ENCODE results near the gene OSGIN1.

The OSGIN1 gene

GRCh38 chr16:83958846-83959565 is 6.0 kb downstream of the OSGIN1 start:
- DNase-seq (ENCODE audit: low read depth): peak; percentile 13
- TF ChIP-seq CTCF (conservative IDR thresholded peaks at IDR 0.05; ENCODE audit: low read depth, low read length): no peak
- H3K4me3 ChIP-seq (ENCODE audit: low read depth, low read length): no peak overlapping the region

GRCh38 chr16:83959656-83960434 is 6.8 kb downstream of the OSGIN1 start:
- H3K4me3 ChIP-seq (ENCODE audit: low read depth, low read length): no peak overlapping the region
- DNase-seq (ENCODE audit: low read depth): peak; percentile 8
- no peak for TF ChIP-seq CTCF (conservative IDR thresholded peaks at IDR 0.05; ENCODE audit: low read depth, low read length)

GRCh38 chr16:83960521-83961249 is 7.6 kb downstream of the OSGIN1 start:
- no peak for DNase-seq (ENCODE audit: low read depth)
- no peak overlapping the region for H3K4me3 ChIP-seq (ENCODE audit: low read depth, low read length)
- no peak for TF ChIP-seq CTCF (conservative IDR thresholded peaks at IDR 0.05; ENCODE audit: low read depth, low read length)

- no peak for TF ChIP-seq CTCF (conservative IDR thresholded peaks at IDR 0.05; ENCODE audit: low read depth, low read length)
- DNase-seq (ENCODE audit: low read depth): no peak
Measured at GRCh38 chr16:83961591-83961990, 8.6 kb downstream of the OSGIN1 start.

GRCh38 chr16:83963277-83964119 is 10.5 kb downstream of the OSGIN1 start:
- DNase-seq (ENCODE audit: low read depth): no peak
- no peak for TF ChIP-seq CTCF (conservative IDR thresholded peaks at IDR 0.05; ENCODE audit: low read depth, low read length)
- no peak overlapping the region for H3K4me3 ChIP-seq (ENCODE audit: low read depth, low read length)

More at GRCh38 chr16:83961591-83961990, 8.6 kb downstream of the OSGIN1 start:
- H3K4me3 ChIP-seq (ENCODE audit: low read depth, low read length): no peak overlapping the region

GRCh38 chr16:83964684-83965443 is 11.8 kb downstream of the OSGIN1 start:
- DNase-seq (ENCODE audit: low read depth): no peak
- TF ChIP-seq CTCF (conservative IDR thresholded peaks at IDR 0.05; ENCODE audit: low read depth, low read length): no peak
- H3K4me3 ChIP-seq (ENCODE audit: low read depth, low read length): no peak overlapping the region

Measured in choroid plexus epithelial cell (primary cell).